ENCODE results near the gene MED12L. TPM values are rescaled to one million over a fixed set of nuclear protein-coding genes. Genes with fewer than 3 reads are reported as not detected.
A peak's percentile ranks its signal among the peaks of the same experiment; 100 is the strongest.

Gene MED12L
- total RNA-seq, 1 experiment from 2014 or later: 14.9 TPM

DNA sequence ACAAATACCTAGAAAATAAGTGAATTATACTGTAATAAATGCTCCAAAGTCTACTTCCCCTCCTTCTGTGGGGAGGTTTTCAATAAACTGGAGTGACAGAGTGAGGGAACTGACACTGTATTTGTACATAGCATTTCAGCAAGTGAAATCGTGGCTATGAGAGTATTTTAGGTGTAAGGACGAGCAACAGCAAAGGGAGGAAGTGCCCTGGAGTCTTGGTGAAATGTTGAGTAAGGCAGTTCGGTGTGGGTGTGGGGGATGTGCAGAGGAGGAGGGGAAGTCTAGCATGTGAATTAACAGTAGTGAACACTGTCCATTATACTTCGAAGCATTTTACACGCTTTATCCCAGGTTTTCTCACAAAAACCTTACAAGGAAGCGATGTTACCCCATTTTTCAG lies 262.0 kb downstream of the MED12L start:
- no peak for DNase-seq
- H4K8ac ChIP-seq (replicated peaks; ENCODE audit: insufficient read length, low read depth, low read length): no peak overlapping the region
- H3K79me2 ChIP-seq (ENCODE audit: insufficient read depth, low read length): no peaks in the 10 kb centered on the region
- Mint-ChIP-seq H3K9me3 (no peaks in the 10 kb centered on the region), H3K27me3 (ENCODE audit: low read depth) (no peaks in the 10 kb centered on the region), H3K36me3 (ENCODE audit: insufficient read depth in 1 of 3, low read depth in 3 of 3) (no peaks in the 10 kb centered on the region), H3K27ac (peak overlapping the region in 1 of 3 experiments; percentile 78; a peak in 2 of 7 replicates), H3K4me1 (peaks cover 14 to 32% of the 10 kb centered on the region in 2 experiments), H3K4me3 (no peak overlapping the region)
- H2BK15ac ChIP-seq (ENCODE audit: low read depth, low read length): no peak overlapping the region
- no peaks in the 10 kb centered on the region for H3K9me3 ChIP-seq (ENCODE audit: control insufficient read depth, low read depth, low read length)
- no peaks in the 10 kb centered on the region for H4K20me1 ChIP-seq (ENCODE audit: control insufficient read depth, insufficient read depth, insufficient read length)
- H2BK120ac ChIP-seq (ENCODE audit: low read depth, low read length, poor library complexity, severe bottlenecking): no peak overlapping the region
- no peak overlapping the region for H3K4ac ChIP-seq (ENCODE audit: low read depth, low read length)
- no peak overlapping the region for H3K23ac ChIP-seq (ENCODE audit: insufficient read length, low read depth, low read length)
- no peak overlapping the region for H2BK12ac ChIP-seq (ENCODE audit: insufficient read length, low read depth, low read length)
- no peak overlapping the region for H2BK20ac ChIP-seq (ENCODE audit: low read depth, low read length, poor library complexity, severe bottlenecking)
- no peak overlapping the region for H4K91ac ChIP-seq (ENCODE audit: insufficient read length, low read depth, low read length)
- no peaks in the 10 kb centered on the region for H3K79me1 ChIP-seq (ENCODE audit: insufficient read depth, low read depth, low read length, poor library complexity, severe bottlenecking)
- no peak overlapping the region for H3K56ac ChIP-seq (ENCODE audit: insufficient read length, low read depth, low read length)
- no peak overlapping the region for H3K4me2 ChIP-seq (ENCODE audit: insufficient read depth, insufficient read length, low read length)
- H2AK5ac ChIP-seq (ENCODE audit: insufficient read length, low read length): no peak overlapping the region
- TF ChIP-seq, protein P1, sequence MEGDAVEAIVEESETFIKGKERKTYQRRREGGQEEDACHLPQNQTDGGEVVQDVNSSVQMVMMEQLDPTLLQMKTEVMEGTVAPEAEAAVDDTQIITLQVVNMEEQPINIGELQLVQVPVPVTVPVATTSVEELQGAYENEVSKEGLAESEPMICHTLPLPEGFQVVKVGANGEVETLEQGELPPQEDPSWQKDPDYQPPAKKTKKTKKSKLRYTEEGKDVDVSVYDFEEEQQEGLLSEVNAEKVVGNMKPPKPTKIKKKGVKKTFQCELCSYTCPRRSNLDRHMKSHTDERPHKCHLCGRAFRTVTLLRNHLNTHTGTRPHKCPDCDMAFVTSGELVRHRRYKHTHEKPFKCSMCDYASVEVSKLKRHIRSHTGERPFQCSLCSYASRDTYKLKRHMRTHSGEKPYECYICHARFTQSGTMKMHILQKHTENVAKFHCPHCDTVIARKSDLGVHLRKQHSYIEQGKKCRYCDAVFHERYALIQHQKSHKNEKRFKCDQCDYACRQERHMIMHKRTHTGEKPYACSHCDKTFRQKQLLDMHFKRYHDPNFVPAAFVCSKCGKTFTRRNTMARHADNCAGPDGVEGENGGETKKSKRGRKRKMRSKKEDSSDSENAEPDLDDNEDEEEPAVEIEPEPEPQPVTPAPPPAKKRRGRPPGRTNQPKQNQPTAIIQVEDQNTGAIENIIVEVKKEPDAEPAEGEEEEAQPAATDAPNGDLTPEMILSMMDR (conservative IDR thresholded peaks at IDR 0.05): no peak
- H2BK5ac ChIP-seq (ENCODE audit: insufficient read length, low read length): no peak overlapping the region
- no peak overlapping the region for H3K18ac ChIP-seq (ENCODE audit: insufficient read length, low read depth, low read length)
- H2AFZ ChIP-seq (ENCODE audit: low read length): no peak overlapping the region
- WGBS (ENCODE audit: extremely low coverage, insufficient read length, low lambda C conversion rate): no CpG with 5 or more reads among the region's 6 CpGs
- no peak overlapping the region for H3K14ac ChIP-seq (ENCODE audit: insufficient read depth, low read length)
- H3K4me1 ChIP-seq (ENCODE audit: insufficient read depth, low read length): peaks cover 4% of the 10 kb centered on the region
- H3K23me2 ChIP-seq (ENCODE audit: insufficient read length, low read depth, low read length, poor library complexity, severe bottlenecking): no peaks in the 10 kb centered on the region
- H3K9ac ChIP-seq (ENCODE audit: extremely low read depth, insufficient read length, low read length): no peak overlapping the region
- H3T11ph ChIP-seq (ENCODE audit: low read length): no peak overlapping the region
- H4K5ac ChIP-seq (ENCODE audit: insufficient read length, low read depth, low read length): no peak overlapping the region
- H3K27ac ChIP-seq (ENCODE audit: insufficient read length, low read depth, low read length): no peak overlapping the region
- H3K27me3 ChIP-seq (ENCODE audit: insufficient read depth, low read length): no peaks in the 10 kb centered on the region

Measured in H9 (cell line).